ENCODE results near the gene MAP3K2. TPM values are rescaled to one million over a fixed set of nuclear protein-coding genes. Genes with fewer than 3 reads are reported as not detected.

MAP3K2 gene
- total and polyA plus RNA-seq, 2 of the 8 experiments (the other 6 are each of a cell fraction or from before 2014, with no cell fraction given), result 2.0 to 23.2 TPM

GRCh38 chr2:127293748-127294562, 93.8 kb downstream of the MAP3K2 start, which contains the start of gene ERCC3 (continued):
- TF ChIP-seq HDAC2 (IDR thresholded peaks at IDR 0.05; ENCODE audit: borderline replicate concordance in 1 of 2, low read depth in 2 of 2, low read length in 2 of 2), result no peak; a peak in 1 of 4 replicates
- TF ChIP-seq YY1 (IDR thresholded peaks at IDR 0.05; ENCODE audit: low read depth, low read length), result no peak
- no peak for TF ChIP-seq USF2 (IDR thresholded peaks at IDR 0.05; ENCODE audit: low read length)
- TF ChIP-seq SRF (IDR thresholded peaks at IDR 0.05; ENCODE audit: low read depth, low read length), result no peak
- peak; percentile 98 for TF ChIP-seq ASH2L (IDR thresholded peaks at IDR 0.05; ENCODE audit: low read length)
- TF ChIP-seq FOSL1 (IDR thresholded peaks at IDR 0.05; ENCODE audit: insufficient read depth, low read depth, low read length), result no peak
- no peak for TF ChIP-seq CHD7 (IDR thresholded peaks at IDR 0.05; ENCODE audit: insufficient replicate concordance, low read length)
- no peak for TF ChIP-seq ZNF274 (IDR thresholded peaks at IDR 0.05; ENCODE audit: borderline replicate concordance, extremely low read depth, low read length)
- TF ChIP-seq BACH1 (IDR thresholded peaks at IDR 0.05; ENCODE audit: low read length), result no peak
